ENCODE data around the gene ESR1. TPM values are rescaled to one million over a fixed set of nuclear protein-coding genes. Genes with fewer than 3 reads are reported as not detected.

The ESR1 gene
- total RNA-seq, 1 experiment from 2014 or later: not detected

GRCh38 chr6:152121910-152122309, 314.4 kb downstream of the ESR1 start:
- H3K14ac ChIP-seq (ENCODE audit: insufficient read depth, low read length): no peak overlapping the region
- H2BK15ac ChIP-seq (ENCODE audit: low read depth, low read length): no peak overlapping the region
- no peaks in the 10 kb centered on the region for H3K27me3 ChIP-seq (ENCODE audit: insufficient read depth, low read length)
- no peak overlapping the region for H3K56ac ChIP-seq (ENCODE audit: insufficient read length, low read depth, low read length)
- H3K4me3 Mint-ChIP-seq: no peak overlapping the region
- no peak overlapping the region for H3K9ac ChIP-seq (ENCODE audit: extremely low read depth, insufficient read length, low read length)
- no peak overlapping the region for H4K8ac ChIP-seq (replicated peaks; ENCODE audit: insufficient read length, low read depth, low read length)
- H3K23ac ChIP-seq (ENCODE audit: insufficient read length, low read depth, low read length): no peak overlapping the region
- H3K36me3 Mint-ChIP-seq (ENCODE audit: insufficient read depth in 1 of 3, low read depth in 3 of 3): no peaks in the 10 kb centered on the region
- no peak overlapping the region for H2AFZ ChIP-seq (ENCODE audit: low read length)
- H2BK5ac ChIP-seq (ENCODE audit: insufficient read length, low read length): no peak overlapping the region
- no peak overlapping the region for H2AK5ac ChIP-seq (ENCODE audit: insufficient read length, low read length)
- no peak overlapping the region for H3K18ac ChIP-seq (ENCODE audit: insufficient read length, low read depth, low read length)
- no CpG with 5 or more reads among the region's 3 CpGs for WGBS (ENCODE audit: extremely low coverage, insufficient read length, low lambda C conversion rate)
- H2BK120ac ChIP-seq (ENCODE audit: low read depth, low read length, poor library complexity, severe bottlenecking): no peak overlapping the region
- H3K4ac ChIP-seq (ENCODE audit: low read depth, low read length): no peak overlapping the region
- no peak overlapping the region for H3K4me2 ChIP-seq (ENCODE audit: insufficient read depth, insufficient read length, low read length)
- no peak overlapping the region for H2BK12ac ChIP-seq (ENCODE audit: insufficient read length, low read depth, low read length)
- H3T11ph ChIP-seq (ENCODE audit: low read length): no peak overlapping the region
- no peak for DNase-seq
- no peaks in the 10 kb centered on the region for H3K9me3 Mint-ChIP-seq
- no peak overlapping the region for H3K27ac ChIP-seq (ENCODE audit: insufficient read length, low read depth, low read length)
- no peaks in the 10 kb centered on the region for H3K4me1 Mint-ChIP-seq
- H3K79me1 ChIP-seq (ENCODE audit: insufficient read depth, low read depth, low read length, poor library complexity, severe bottlenecking): no peaks in the 10 kb centered on the region
- H3K23me2 ChIP-seq (ENCODE audit: insufficient read length, low read depth, low read length, poor library complexity, severe bottlenecking): peaks cover 4% of the 10 kb centered on the region
- TF ChIP-seq CTCF (conservative IDR thresholded peaks at IDR 0.05): no peak
- no peaks in the 10 kb centered on the region for H3K4me1 ChIP-seq (ENCODE audit: insufficient read depth, low read length)
- no peaks in the 10 kb centered on the region for H3K27me3 Mint-ChIP-seq (ENCODE audit: low read depth)
- no peak overlapping the region for H4K5ac ChIP-seq (ENCODE audit: insufficient read length, low read depth, low read length)
- H2BK20ac ChIP-seq (ENCODE audit: low read depth, low read length, poor library complexity, severe bottlenecking): no peak overlapping the region
- no peaks in the 10 kb centered on the region for H4K20me1 ChIP-seq (ENCODE audit: control insufficient read depth, insufficient read depth, insufficient read length)
- no peak overlapping the region for H4K91ac ChIP-seq (ENCODE audit: insufficient read length, low read depth, low read length)
- no peaks in the 10 kb centered on the region for H3K79me2 ChIP-seq (ENCODE audit: insufficient read depth, low read length)
- no peaks in the 10 kb centered on the region for H3K9me3 ChIP-seq (ENCODE audit: control insufficient read depth, low read depth, low read length)
- no peak overlapping the region for H3K27ac Mint-ChIP-seq
